A673 (cell line): ENCODE results near the gene GYPB. TPM values are rescaled to one million over a fixed set of nuclear protein-coding genes. Genes with fewer than 3 reads are reported as not detected.
"Not testable (repeated sequence)": the region's sequence is repeated elsewhere in the genome, so short reads cannot be mapped to it uniquely, and the experiment has no call there.

Experiments
- BruUV-seq: library from RNA; stranded (reverse); fragments of 400-500 nt; replicated peaks from 2 replicates; lab custom pipeline; 2021; lab: Mats Ljungman, UMichigan
- CTCF ChIA-PET: fragments of 300-600 bp; sonication (Branson Sonifier 250); formaldehyde crosslinking; loops from one replicate; lab custom pipeline; 2022; ENCODE audit warnings: antibody characterized with exemption; lab: Charles Lee
- POLR2A ChIA-PET: fragments of 300-600 bp; sonication (Branson Sonifier 250); formaldehyde crosslinking; loops from one replicate; lab custom pipeline; 2022; ENCODE audit warnings: antibody characterized with exemption; ENCODE audit not compliant: low non-redundant PET; lab: Charles Lee
- DNase-seq: peaks from one replicate; pipeline ENCODE4 v3.0.0-alpha.2; 2015; ENCODE audit warnings: low spot score
- H3K27ac ChIP-seq: fragments of 200-600 bp; sonication (generic); 2 replicates; pipeline ENCODE4 v1.5.1; 2016; ENCODE audit warnings: mixed run types, low read depth, mild to moderate bottlenecking, mixed read lengths, antibody characterized with exemption, low read length; ENCODE audit not compliant: poor library complexity, severe bottlenecking
- H3K27me3 ChIP-seq: fragments of 200-600 bp; sonication (generic); replicated peaks from 2 replicates; pipeline ENCODE4 v1.6.1; 2017; ENCODE audit warnings: mixed run types, low read depth, mild to moderate bottlenecking, mixed read lengths, antibody characterized with exemption, low read length; ENCODE audit not compliant: insufficient read depth, poor library complexity
- H3K36me3 ChIP-seq: fragments of 200-600 bp; sonication (generic); 2 replicates; pipeline ENCODE4 v1.6.1; 2016; ENCODE audit warnings: mixed run types, mild to moderate bottlenecking, mixed read lengths, antibody characterized with exemption, low read length; ENCODE audit not compliant: insufficient read depth, poor library complexity, severe bottlenecking
- H3K4me1 ChIP-seq: fragments of 200-600 bp; sonication (generic); 2 replicates; pipeline ENCODE4 v1.6.1; 2017; ENCODE audit warnings: mixed run types, mild to moderate bottlenecking, mixed read lengths, antibody characterized with exemption, low read length; ENCODE audit not compliant: insufficient read depth, poor library complexity, severe bottlenecking
- H3K4me3 ChIP-seq: fragments of 200-600 bp; sonication (generic); 2 replicates; pipeline ENCODE4 v1.5.1; 2016; ENCODE audit warnings: low read depth, mixed run types, mild to moderate bottlenecking, mixed read lengths, low read length; ENCODE audit not compliant: poor library complexity, severe bottlenecking
- H3K9me3 ChIP-seq: fragments of 200-600 bp; sonication (generic); 2 replicates; pipeline ENCODE4 v1.6.1; 2016; ENCODE audit warnings: mixed run types, low read depth, mild to moderate bottlenecking, mixed read lengths, antibody characterized with exemption, low read length; ENCODE audit not compliant: poor library complexity, severe bottlenecking
- EZH2 ChIP-seq: fragments of 200-600 bp; sonication (generic); IDR thresholded peaks from 2 replicates; pipeline ENCODE4 v1.6.1; 2017; ENCODE audit warnings: borderline replicate concordance, low read depth, mild to moderate bottlenecking, mixed read lengths, antibody characterized with exemption, low read length; ENCODE audit not compliant: poor library complexity, severe bottlenecking
- intact Hi-C: fragments of 100-400 bp; cut with micrococcal nuclease; formaldehyde crosslinking; loops from one replicate; pipeline ENCODE4 v1.10.0; 2022; ENCODE audit not compliant: unreplicated experiment
- total RNA-seq: library from RNA; stranded (reverse); gene quantifications from 2 replicates; pipeline ENCODE4 v1.2.3, GENCODE V29; 2021
- TF ChIP-seq, protein P1 (sequence below): fragments of 300-800, 200-600 bp; sonication (generic); conservative IDR thresholded peaks from 2 replicates; pipeline ENCODE4 v1.5.1; 2017; ENCODE audit warnings: low read depth, mild to moderate bottlenecking, antibody characterized with exemption, low read length, moderate library complexity, mixed read lengths

The GYPB gene
- total RNA-seq, 1 experiment from 2014 or later = not detected

GRCh38 chr4:144014808-144015207, 4.4 kb downstream of the GYPB start:
- intact Hi-C loops = loop anchor here (5.0 kb wide), 1 partner anchor 938 kb away; no protein-coding TSS in a partner anchor
- no peaks in the 10 kb centered on the region for H3K4me1 ChIP-seq
- H3K36me3 ChIP-seq = no peaks in the 10 kb centered on the region
- TF ChIP-seq, protein P1, sequence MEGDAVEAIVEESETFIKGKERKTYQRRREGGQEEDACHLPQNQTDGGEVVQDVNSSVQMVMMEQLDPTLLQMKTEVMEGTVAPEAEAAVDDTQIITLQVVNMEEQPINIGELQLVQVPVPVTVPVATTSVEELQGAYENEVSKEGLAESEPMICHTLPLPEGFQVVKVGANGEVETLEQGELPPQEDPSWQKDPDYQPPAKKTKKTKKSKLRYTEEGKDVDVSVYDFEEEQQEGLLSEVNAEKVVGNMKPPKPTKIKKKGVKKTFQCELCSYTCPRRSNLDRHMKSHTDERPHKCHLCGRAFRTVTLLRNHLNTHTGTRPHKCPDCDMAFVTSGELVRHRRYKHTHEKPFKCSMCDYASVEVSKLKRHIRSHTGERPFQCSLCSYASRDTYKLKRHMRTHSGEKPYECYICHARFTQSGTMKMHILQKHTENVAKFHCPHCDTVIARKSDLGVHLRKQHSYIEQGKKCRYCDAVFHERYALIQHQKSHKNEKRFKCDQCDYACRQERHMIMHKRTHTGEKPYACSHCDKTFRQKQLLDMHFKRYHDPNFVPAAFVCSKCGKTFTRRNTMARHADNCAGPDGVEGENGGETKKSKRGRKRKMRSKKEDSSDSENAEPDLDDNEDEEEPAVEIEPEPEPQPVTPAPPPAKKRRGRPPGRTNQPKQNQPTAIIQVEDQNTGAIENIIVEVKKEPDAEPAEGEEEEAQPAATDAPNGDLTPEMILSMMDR = no peak
- TF ChIP-seq EZH2 = no peak
- ChIA-PET CTCF (no interaction called here), POLR2A (no interaction called here)
- no peaks in the 10 kb centered on the region for H3K27me3 ChIP-seq
- no peak overlapping the region for H3K4me3 ChIP-seq
- DNase-seq = no peak
- no TSS peak for BruUV-seq
- H3K9me3 ChIP-seq = no peaks in the 10 kb centered on the region
- H3K27ac ChIP-seq = no peak overlapping the region

DNA sequence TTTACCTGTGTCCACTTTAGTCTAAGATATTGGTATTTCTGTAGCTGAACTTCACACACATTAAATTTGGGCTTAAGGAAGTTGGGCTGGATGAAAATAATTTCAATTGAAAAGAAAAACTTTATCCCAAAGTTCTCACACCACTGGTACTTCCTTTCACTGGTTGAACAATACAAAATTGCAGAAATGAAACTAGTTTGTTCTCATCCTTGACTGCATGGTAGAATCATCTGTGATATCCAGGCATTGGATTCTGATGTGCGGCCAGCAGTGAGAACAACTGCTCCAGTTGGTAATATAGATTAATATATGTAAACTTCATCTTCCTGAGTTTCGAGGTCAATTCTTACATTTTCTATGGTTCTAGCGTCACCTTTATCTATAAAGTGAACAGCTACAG, 10.6 kb downstream of the GYPB start:
- H3K27ac ChIP-seq, POLR2A ChIA-PET, H3K36me3 ChIP-seq, H3K4me1 ChIP-seq, CTCF ChIA-PET, H3K4me3 ChIP-seq, DNase-seq, H3K9me3 ChIP-seq, BruUV-seq, H3K27me3 ChIP-seq: not testable (repeated sequence)
- intact Hi-C loops = loop anchor here (10.0 kb wide), 1 partner anchor 124 kb away; no protein-coding TSS in a partner anchor

DNA sequence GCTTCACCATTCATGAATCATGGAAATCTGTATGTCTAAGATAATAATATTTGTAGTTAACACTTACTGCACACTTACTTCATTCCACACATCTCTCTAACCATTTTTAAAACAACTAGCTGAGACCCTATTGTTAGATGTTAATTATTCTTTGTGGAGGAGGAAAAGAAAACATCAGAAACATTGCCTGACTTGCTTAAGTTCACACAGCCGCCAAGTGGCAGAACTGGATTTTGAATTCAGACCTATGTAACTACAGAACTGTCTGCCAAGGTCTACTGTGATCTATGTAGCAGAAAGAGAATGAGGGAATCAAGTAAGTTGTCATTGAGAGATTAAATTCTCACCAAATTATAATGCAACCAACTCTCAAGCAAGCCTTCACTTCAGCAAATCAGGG, 11.2 kb downstream of the GYPB start:
- POLR2A ChIA-PET, H3K4me1 ChIP-seq, BruUV-seq, H3K36me3 ChIP-seq, H3K9me3 ChIP-seq, H3K27me3 ChIP-seq, H3K27ac ChIP-seq, CTCF ChIA-PET, H3K4me3 ChIP-seq, DNase-seq: not testable (repeated sequence)
- intact Hi-C loops = loop anchor here (10.0 kb wide), 1 partner anchor 123 kb away; no protein-coding TSS in a partner anchor

GRCh38 chr4:144006200-144006803, 12.9 kb downstream of the GYPB start:
- H3K4me3 ChIP-seq, CTCF ChIA-PET, H3K27me3 ChIP-seq, DNase-seq, H3K9me3 ChIP-seq, H3K27ac ChIP-seq, H3K4me1 ChIP-seq, POLR2A ChIA-PET, H3K36me3 ChIP-seq, BruUV-seq: not testable (repeated sequence)
- intact Hi-C loops = loop anchor here (10.0 kb wide), 1 partner anchor 122 kb away; no protein-coding TSS in a partner anchor

GRCh38 chr4:144005558-144005953, 13.6 kb downstream of the GYPB start:
- BruUV-seq, H3K4me1 ChIP-seq, CTCF ChIA-PET, DNase-seq, H3K36me3 ChIP-seq, H3K27me3 ChIP-seq, H3K4me3 ChIP-seq, H3K27ac ChIP-seq, H3K9me3 ChIP-seq, POLR2A ChIA-PET: not testable (repeated sequence)
- intact Hi-C loops = loop anchor here (10.0 kb wide), 1 partner anchor 121 kb away; no protein-coding TSS in a partner anchor

- not testable (repeated sequence) for BruUV-seq
Measured at GRCh38 chr4:144004868-144005557, 14.2 kb downstream of the GYPB start.

More at GRCh38 chr4:144004868-144005557, 14.2 kb downstream of the GYPB start:
- intact Hi-C loops = loop anchor here (10.0 kb wide), 1 partner anchor 120 kb away; no protein-coding TSS in a partner anchor
- DNase-seq, H3K9me3 ChIP-seq, H3K27ac ChIP-seq, H3K4me3 ChIP-seq, POLR2A ChIA-PET, CTCF ChIA-PET, H3K36me3 ChIP-seq, H3K27me3 ChIP-seq, H3K4me1 ChIP-seq: not testable (repeated sequence)
